Left kidney (tissue), 2 donors: ENCODE results near the gene SYT1. TPM values are rescaled to one million over a fixed set of nuclear protein-coding genes. Genes with fewer than 3 reads are reported as not detected.
"Not testable (repeated sequence)": the region's sequence is repeated elsewhere in the genome, so short reads cannot be mapped to it uniquely, and the experiment has no call there.

Experiments
- DNase-seq: peaks from one replicate; pipeline ENCODE4 v3.0.0-alpha.2; 2013
- polyA plus RNA-seq: library from polyadenylated mRNA; unstranded; fragments of 120-200 nt; gene quantifications from one replicate; pipeline ENCODE4 v1.2.1, GENCODE V29; 2013; ENCODE audit not compliant: insufficient read length

The SYT1 gene
- polyA plus RNA-seq, 1 donor: 21.7 TPM

GRCh38 chr12:79406993-79407392, 542.4 kb downstream of the SYT1 start:
- DNase-seq: no peak

GRCh38 chr12:79407671-79408622, 543.4 kb downstream of the SYT1 start:
- DNase-seq: peak; percentile 72

GRCh38 chr12:79408689-79409088, 544.1 kb downstream of the SYT1 start:
- DNase-seq: no peak

- DNase-seq: peak; percentile 46
Observed at GRCh38 chr12:79409562-79409961, 545.0 kb downstream of the SYT1 start.

GRCh38 chr12:79411791-79412190, 547.2 kb downstream of the SYT1 start:
- no peak for DNase-seq

GRCh38 chr12:79413796-79414195, 549.2 kb downstream of the SYT1 start:
- DNase-seq: no peak

- no peak for DNase-seq
Observed at GRCh38 chr12:79414252-79414651, 549.7 kb downstream of the SYT1 start.

- no peak for DNase-seq
Observed at GRCh38 chr12:79415321-79415720, 550.7 kb downstream of the SYT1 start.

- DNase-seq: no peak
Observed at GRCh38 chr12:79415746-79416435, 551.3 kb downstream of the SYT1 start.

GRCh38 chr12:79420146-79420618, 555.6 kb downstream of the SYT1 start:
- peak; percentile 53 for DNase-seq

GRCh38 chr12:79421236-79421740, 556.7 kb downstream of the SYT1 start:
- no peak for DNase-seq

- DNase-seq: peak; percentile 28
Observed at GRCh38 chr12:79422060-79422812, 557.7 kb downstream of the SYT1 start.

GRCh38 chr12:79423560-79423959, 559.0 kb downstream of the SYT1 start:
- no peak for DNase-seq

- no peak for DNase-seq
Observed at GRCh38 chr12:79424109-79424721, 559.6 kb downstream of the SYT1 start.

GRCh38 chr12:79426121-79426520, 561.5 kb downstream of the SYT1 start:
- no peak for DNase-seq

GRCh38 chr12:79426744-79427143, 562.2 kb downstream of the SYT1 start:
- DNase-seq: not testable (repeated sequence)

- DNase-seq: no peak
Observed at GRCh38 chr12:79433465-79434072, 569.0 kb downstream of the SYT1 start.

GRCh38 chr12:79434561-79434960, 570.0 kb downstream of the SYT1 start:
- no peak for DNase-seq

GRCh38 chr12:79435742-79436141, 571.2 kb downstream of the SYT1 start:
- DNase-seq: no peak

- DNase-seq: no peak
Observed at GRCh38 chr12:79438480-79439174, 574.1 kb downstream of the SYT1 start.
